GM19328 (cell line): ENCODE data around the gene INSR.
"Not testable (repeated sequence)": the region's sequence is repeated elsewhere in the genome, so short reads cannot be mapped to it uniquely, and the experiment has no call there.

Experiments used
- ATAC-seq: cut with Tn5 transposase; IDR thresholded peaks from one replicate; pipeline ENCODE4 v1.9.1; 2021; ENCODE audit warnings: mild to moderate bottlenecking, moderate library complexity; ENCODE audit not compliant: unreplicated experiment

Gene INSR

GRCh38 chr19:7293762-7294557 lies at the start of gene INSR:
Gene INSR, minus strand, starts transcription at chr19:7294414. Its CDS starts 523 bp downstream, at chr19:7293891.
- peak; percentile 69 for ATAC-seq

- ATAC-seq = no peak
These were observed 47.9 kb upstream of the INSR start for GRCh38 chr19:7342143-7342542.

GRCh38 chr19:7340959-7341837 lies 47.0 kb upstream of the INSR start:
- ATAC-seq = no peak

DNA sequence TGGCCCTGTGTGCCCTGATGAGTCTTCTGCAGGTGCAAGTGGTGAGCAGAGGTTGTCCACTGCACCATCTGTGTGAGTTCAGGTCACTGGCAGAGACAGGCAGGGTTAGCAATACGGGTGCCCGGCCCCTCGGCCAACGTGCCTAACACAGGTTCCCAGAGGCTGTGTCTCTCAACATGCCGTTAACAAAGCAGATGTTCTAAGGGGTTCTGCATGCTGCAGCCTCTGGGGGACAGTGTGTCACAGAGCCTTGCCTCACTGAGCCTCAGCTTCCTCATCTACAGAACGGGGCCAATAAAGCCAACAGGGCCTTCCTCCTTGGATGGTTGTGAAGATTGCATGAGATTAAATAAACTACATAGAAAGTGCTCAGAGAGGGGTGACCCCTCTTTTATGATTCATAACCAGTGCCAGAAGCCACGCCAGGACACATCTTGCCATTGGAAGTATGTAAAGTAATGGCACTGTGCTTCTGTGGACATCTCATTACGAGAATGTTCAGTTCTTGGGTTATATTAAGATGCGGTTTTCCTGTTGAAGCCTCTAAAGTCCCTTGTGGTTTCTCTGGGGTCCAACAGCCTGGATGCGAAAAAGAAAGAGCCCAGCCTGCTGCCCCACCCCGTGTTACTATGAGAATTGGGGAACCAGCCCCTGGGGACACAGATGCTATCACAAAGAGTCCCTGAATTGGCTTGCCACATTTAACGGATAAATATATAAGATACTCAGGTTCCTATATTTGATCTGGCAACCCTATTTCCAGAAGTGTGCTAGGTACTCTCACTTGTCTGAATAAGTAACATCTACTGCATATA lies 43.4 kb upstream of the INSR start:
- peak; percentile 50 for ATAC-seq

- no peak for ATAC-seq
These were observed 42.2 kb upstream of the INSR start for GRCh38 chr19:7336321-7336973.

- ATAC-seq = no peak
These were observed 39.2 kb upstream of the INSR start for GRCh38 chr19:7333198-7334118.

GRCh38 chr19:7331446-7331845 lies 37.2 kb upstream of the INSR start:
- no peak for ATAC-seq

DNA sequence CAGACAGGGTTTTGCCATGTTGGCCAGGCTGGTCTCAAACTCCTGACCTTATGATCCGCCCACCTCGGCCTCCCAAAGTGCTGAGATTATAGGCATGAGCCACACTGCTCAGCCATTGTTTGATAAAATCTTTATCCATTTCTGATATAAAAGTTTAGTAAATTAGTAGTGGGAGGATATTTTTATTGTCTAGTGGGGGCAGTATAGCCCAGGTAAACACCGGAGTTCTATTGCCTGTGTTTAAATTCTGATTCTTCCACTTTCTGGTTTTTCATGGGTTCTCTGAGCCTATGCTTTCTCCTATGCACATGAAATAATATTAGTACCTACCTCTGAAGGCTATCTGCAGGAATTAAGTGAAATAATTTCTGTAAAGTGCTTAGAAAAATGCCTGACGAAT lies 34.4 kb upstream of the INSR start:
- ATAC-seq = no peak

DNA sequence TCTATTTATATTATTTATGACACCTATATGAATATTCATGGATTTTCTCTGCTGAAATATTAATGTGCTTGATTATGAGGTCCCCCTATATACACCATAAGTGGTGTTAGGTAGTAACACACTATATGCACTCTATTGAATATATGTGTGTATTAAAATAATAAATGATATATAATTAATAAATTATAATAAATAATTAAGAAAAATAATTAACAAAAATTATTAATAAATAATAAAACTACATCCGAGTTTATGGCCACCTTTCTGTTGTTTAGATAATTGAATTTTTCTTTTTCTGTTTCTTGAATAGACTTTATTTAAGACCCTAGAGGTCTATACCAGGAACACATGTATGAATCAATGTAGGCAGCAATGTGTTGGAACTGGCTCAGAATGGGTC lies 33.6 kb upstream of the INSR start:
- no peak for ATAC-seq

DNA sequence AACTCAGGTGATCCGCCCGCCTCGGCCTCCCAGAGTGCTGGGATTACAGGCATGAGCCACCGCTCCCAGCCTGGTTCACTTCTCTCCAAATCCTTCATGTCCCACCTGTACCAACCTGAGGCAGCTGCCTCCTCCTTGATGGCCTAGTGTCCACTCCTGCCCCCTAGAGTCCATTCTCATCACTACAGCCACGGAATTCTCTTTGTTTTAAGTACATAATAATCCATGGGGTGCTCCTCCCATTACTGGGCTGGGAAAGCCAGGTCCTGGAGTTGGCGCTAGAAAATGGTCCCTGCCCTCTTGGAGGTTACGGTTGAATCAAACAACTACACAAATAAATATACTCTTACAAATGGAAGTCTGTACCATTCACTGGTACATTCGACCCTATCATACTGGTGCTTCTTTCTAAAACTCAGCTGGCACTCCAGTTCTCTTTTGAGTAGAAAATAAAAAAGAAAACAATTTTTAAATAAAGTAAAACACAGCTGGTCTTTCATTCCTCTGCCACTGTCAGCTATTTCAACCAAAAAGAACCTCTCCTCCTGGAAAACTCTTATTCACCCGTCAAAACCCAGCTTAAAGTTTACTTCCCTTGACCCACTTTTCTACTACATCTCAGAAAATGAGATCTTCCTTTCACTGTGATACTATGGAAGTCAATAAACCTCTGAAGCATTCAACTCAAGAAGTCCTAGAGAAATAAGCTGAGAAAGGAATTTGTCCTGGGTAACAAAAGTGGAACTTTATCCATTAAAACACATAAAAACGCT lies 32.1 kb upstream of the INSR start:
- ATAC-seq = no peak

DNA sequence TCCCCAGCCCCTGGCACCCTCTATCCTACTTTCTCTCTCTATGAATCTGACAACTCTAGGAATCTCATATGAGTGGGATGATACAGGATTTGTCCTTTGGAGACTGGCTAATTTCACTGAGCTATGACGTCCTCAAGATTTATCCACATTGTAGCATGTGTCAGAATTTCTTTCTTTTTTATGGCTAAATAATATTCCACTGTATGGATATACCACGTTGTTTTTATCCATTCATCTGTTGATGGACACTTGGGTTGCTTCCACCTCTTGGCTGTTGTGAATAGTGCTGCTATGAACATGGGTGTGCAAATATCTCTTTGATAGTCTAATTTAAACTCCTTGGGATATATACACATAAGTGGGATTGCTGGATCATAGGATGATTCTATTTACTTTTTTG lies 24.0 kb upstream of the INSR start:
- ATAC-seq = no peak

GRCh38 chr19:7312816-7313215 lies 18.6 kb upstream of the INSR start:
- ATAC-seq = no peak

DNA sequence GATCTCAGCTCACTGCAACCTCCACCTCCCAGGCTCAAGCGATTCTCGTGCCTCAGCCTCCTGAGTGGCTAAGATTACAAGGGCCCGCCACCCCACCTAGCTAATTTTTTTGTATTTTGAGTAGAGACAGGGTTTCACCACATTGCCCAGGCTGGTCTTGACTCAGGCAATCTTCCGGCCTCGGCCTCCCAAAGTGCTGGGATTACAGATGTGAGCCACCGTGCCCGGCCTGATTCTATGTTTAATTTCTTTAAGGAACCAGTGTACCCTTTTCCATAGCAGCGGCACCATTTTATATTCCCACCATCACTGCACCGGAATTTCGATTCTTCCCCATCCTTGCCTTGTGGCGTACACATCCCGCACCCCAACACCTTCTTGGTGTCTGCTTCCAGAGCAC lies 17.7 kb upstream of the INSR start:
- no peak for ATAC-seq

DNA sequence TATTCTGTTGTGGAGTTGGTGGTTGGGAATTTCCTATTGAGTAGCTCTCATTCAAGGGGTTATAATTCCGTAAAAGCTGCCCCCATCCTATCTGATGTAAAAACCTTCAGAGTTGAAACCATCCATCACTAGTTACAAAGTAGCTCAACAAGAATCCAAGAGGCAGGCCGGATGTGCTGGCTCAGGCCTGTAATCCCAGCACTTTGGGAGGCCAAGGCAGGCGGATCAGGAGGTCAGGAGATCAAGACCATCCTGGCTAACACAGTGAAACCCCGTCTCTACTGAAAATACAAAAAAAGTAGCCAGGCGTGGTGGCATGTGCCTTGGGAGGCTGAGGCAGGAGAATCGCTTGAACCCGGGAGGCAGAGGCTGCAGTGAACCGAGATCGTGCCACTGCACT lies 14.1 kb upstream of the INSR start:
- not testable (repeated sequence) for ATAC-seq

DNA sequence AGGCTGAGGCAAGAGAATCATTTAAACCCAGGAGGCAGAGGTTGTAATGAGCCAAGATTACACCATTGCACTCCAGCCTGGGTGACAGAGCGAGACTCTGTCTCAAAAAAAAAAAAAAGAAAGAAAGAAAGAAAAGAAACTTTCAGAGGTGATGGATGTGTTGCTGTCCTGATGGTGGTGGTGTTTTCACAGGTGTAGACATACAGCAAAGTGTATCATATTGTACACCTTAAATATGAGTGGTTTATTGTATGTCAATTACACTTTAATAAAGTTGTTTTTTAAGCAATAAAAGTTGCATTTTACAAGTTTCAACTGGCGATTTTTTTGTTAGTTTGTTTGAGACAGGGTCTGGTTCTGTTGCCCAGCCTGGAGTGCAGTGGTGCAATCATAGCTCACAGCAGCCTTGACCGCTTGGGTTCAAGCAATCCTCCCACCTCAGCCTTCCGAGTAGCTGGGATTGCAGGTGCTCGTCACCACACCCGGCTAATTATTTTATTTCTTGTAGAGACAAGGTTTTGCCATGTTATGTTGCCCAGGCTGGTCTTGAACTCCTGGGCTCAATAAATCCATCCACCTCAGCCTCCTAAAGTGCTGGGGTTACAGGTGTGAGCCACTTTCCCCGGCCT lies 13.5 kb upstream of the INSR start:
- no peak for ATAC-seq

DNA sequence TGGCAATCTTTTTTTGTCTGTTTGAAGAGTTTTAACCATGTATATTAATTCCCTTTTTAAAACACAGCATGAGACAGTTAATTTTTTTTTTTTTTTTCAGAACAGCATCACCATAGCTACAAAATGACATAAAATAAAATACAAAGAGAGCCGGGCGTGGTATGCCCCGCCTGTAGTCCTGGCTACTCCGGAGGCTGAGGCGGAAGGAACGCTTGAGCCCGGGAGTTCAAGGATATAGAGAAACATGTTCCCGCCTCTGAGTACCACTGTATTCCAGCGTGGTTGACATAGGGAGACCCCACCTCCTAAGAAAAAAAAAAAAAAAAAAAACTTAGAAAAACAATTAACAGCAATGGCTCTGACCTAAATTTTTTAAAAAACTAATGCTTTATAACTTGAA lies 10.0 kb upstream of the INSR start:
- ATAC-seq = no peak

DNA sequence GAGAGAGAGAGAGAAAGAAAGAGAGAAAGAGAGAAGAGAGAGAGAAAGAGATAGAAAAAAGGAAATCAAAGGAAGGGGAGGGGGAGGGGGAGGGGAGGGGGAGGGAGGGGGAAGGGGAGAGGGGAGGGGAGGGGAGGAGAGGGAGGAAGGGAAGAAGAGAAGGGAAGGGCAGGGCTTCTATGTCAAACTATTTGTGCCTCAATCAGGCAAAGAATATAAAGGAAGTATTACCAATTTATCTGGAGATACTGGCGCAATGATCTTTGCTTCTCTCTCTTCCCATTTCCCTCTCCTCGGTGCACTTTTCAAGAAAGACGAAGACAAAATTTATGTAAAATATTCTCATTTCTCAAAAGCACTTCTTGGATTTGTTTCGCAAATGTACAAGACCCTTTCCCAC lies 9.3 kb upstream of the INSR start:
- no peak for ATAC-seq

GRCh38 chr19:7301525-7301924 lies 7.3 kb upstream of the INSR start:
- no peak for ATAC-seq
